Activated T-helper 17 cell treated with anti-CD3 and anti-CD28 coated beads, Interleukin-2, amount 50 U/mL, for 72 hours (primary cell): ENCODE results near the gene ELP6. TPM values are rescaled to one million over a fixed set of nuclear protein-coding genes. Genes with fewer than 3 reads are reported as not detected.
"Not testable (repeated sequence)": the region's sequence is repeated elsewhere in the genome, so short reads cannot be mapped to it uniquely, and the experiment has no call there.

Source experiments
- ATAC-seq: fragments of 150-1000 bp; cut with Tn5 transposase; replicated peaks from 2 replicates; pipeline ENCODE4 v1.10.0; 2021; ENCODE audit warnings: mild to moderate bottlenecking, moderate library complexity
- H3K27ac Mint-ChIP-seq: one replicate; pipeline ENCODE4 v1.8.0; 2022; ENCODE audit warnings: mixed read lengths
- H3K27me3 Mint-ChIP-seq: one replicate; pipeline ENCODE4 v1.8.0; 2022; ENCODE audit warnings: mixed read lengths
- H3K36me3 Mint-ChIP-seq: one replicate; pipeline ENCODE4 v1.8.0; 2022; ENCODE audit warnings: low read depth, mild to moderate bottlenecking, mixed read lengths
- H3K4me1 Mint-ChIP-seq: one replicate; pipeline ENCODE4 v1.8.0; 2022; ENCODE audit warnings: mixed read lengths
- H3K4me3 Mint-ChIP-seq: one replicate; pipeline ENCODE4 v1.8.0; 2022; ENCODE audit warnings: mild to moderate bottlenecking, mixed read lengths
- H3K9me3 Mint-ChIP-seq: one replicate; pipeline ENCODE4 v1.8.0; 2022; ENCODE audit warnings: mixed read lengths
- total RNA-seq, 2 donors: library from RNA; stranded (reverse); gene quantifications; one replicate each; pipeline ENCODE4 v1.2.3, GENCODE V29; 2022

ELP6 gene
- total RNA-seq, 2 donors from 2014 or later = 38.6 to 45.8 TPM

- H3K9me3 Mint-ChIP-seq = no peaks in the 10 kb centered on the region
- no peak for ATAC-seq
- no peak overlapping the region for H3K4me3 Mint-ChIP-seq
- H3K4me1 Mint-ChIP-seq = no peaks in the 10 kb centered on the region
- no peak overlapping the region for H3K27ac Mint-ChIP-seq
- no peaks in the 10 kb centered on the region for H3K27me3 Mint-ChIP-seq
- H3K36me3 Mint-ChIP-seq = peaks cover 37% of the 10 kb centered on the region
Observed at GRCh38 chr3:47491186-47491585, 22.3 kb downstream of the ELP6 start.

DNA sequence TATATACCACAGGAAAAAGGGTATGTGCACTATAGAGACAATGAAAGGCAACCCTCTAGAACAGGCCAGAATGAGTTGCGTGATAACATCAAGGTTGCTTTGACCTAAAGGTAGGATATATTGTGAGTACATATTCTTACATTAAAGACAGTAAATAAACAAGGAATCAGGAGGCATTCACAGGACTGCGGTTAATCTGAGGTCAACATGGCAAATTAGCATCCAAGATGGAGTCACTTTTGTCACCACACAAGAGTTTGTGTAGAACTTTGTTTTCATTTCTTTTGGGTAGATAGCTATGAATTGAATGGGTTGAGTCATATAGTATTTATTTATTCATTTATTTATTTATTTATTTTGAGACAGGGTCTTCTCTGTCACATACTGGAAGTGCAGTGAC lies 26.2 kb downstream of the ELP6 start:
- ATAC-seq = no peak
- H3K27me3 Mint-ChIP-seq = no peaks in the 10 kb centered on the region
- H3K27ac Mint-ChIP-seq = no peak overlapping the region
- H3K4me1 Mint-ChIP-seq = no peaks in the 10 kb centered on the region
- H3K9me3 Mint-ChIP-seq = no peaks in the 10 kb centered on the region
- no peak overlapping the region for H3K4me3 Mint-ChIP-seq
- peaks cover 21% of the 10 kb centered on the region for H3K36me3 Mint-ChIP-seq

GRCh38 chr3:47485812-47486211 lies 27.7 kb downstream of the ELP6 start:
- Mint-ChIP-seq H3K4me3 (no peak overlapping the region), H3K27me3 (no peaks in the 10 kb centered on the region), H3K9me3 (no peaks in the 10 kb centered on the region), H3K27ac (no peak overlapping the region), H3K36me3 (peaks cover 17% of the 10 kb centered on the region), H3K4me1 (no peaks in the 10 kb centered on the region)
- no peak for ATAC-seq

DNA sequence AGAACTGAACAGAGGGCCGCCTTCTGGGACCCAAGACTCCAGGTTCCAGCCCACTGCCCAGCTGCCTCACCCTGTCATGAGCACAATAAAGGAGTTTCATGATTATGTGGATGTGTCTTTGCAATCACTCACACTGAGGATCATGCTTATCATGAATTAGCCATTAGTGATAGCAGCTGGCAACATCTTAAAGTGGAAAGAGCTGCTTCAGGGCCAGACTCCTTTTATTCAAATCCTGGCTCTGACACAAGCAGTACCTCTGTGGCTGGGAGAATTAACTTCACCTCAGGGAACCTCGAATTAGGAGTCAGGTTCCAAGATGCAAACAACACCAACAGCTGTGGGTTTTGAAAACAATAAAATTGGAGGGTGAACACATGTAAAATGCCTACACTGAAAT lies 31.1 kb downstream of the ELP6 start:
- Mint-ChIP-seq H3K27ac (no peak overlapping the region), H3K9me3 (no peaks in the 10 kb centered on the region), H3K36me3 (no peaks in the 10 kb centered on the region), H3K27me3 (no peaks in the 10 kb centered on the region), H3K4me1 (no peaks in the 10 kb centered on the region), H3K4me3 (no peak overlapping the region)
- no peak for ATAC-seq

DNA sequence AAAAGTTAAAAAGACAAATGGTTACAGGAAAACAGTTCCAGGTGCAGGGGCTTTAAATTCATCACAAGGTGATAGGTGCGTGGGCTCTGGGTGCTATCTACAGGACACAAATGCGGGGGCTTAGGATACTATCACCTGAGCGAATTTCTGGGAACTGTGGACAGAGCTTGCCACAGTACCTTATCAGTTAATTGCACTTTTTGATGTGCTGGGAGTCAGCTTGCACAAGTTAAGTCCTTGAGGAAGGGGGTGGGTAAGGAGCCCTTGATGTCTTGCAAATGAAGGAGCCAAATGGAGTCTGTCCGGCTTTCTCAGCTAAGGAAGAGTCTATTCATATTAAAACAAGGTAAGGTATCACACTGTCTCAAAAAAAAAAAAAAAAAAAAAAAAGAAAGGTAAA lies 31.7 kb downstream of the ELP6 start:
- ATAC-seq, H3K9me3 Mint-ChIP-seq, H3K27ac Mint-ChIP-seq, H3K4me3 Mint-ChIP-seq, H3K4me1 Mint-ChIP-seq, H3K36me3 Mint-ChIP-seq, H3K27me3 Mint-ChIP-seq: not testable (repeated sequence)

DNA sequence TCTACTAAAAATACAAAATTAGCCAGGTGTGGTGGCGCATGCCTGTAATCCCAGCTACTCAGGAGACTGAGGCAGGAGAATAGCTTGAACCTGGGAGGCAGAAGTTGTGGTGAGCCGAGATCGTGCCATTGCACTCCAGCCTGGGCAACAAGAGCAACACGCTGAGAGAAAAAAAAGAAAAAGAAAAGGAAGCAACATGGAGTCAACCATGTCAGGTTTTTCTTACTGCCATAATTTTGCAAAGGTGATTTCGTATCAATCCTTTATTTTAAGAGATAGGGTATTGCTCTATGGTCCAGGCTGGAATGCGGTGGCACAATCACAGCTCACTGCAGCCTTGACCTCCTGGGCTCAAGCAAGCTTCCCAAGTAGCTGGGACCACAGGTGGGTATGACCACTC lies 33.2 kb downstream of the ELP6 start:
- ATAC-seq, H3K9me3 Mint-ChIP-seq, H3K4me3 Mint-ChIP-seq, H3K36me3 Mint-ChIP-seq, H3K4me1 Mint-ChIP-seq, H3K27me3 Mint-ChIP-seq, H3K27ac Mint-ChIP-seq: not testable (repeated sequence)

DNA sequence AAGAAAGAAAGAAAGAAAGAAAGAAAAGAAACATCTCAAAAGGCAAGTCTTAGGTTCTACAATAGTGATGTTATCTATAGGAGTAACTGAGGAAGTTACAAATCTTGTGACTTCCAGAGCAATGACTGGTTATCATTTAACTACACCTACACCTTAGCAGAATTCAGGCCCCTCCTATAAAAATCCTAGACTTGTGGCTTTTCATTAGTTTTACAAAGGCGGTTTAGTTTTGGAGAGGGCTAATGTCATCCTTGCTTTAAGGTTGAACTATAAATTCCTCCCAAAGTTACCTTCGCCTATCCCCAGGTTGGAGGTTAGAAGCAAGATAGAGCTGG lies 33.7 kb downstream of the ELP6 start:
- no peaks in the 10 kb centered on the region for H3K36me3 Mint-ChIP-seq
- peaks cover 5% of the 10 kb centered on the region for H3K4me1 Mint-ChIP-seq
- H3K27ac Mint-ChIP-seq = no peak overlapping the region
- H3K27me3 Mint-ChIP-seq = no peaks in the 10 kb centered on the region
- no peak for ATAC-seq
- H3K9me3 Mint-ChIP-seq = no peaks in the 10 kb centered on the region
- no peak overlapping the region for H3K4me3 Mint-ChIP-seq

- no peak for ATAC-seq
- Mint-ChIP-seq H3K4me3 (no peak overlapping the region), H3K4me1 (peaks cover 8% of the 10 kb centered on the region), H3K27me3 (no peaks in the 10 kb centered on the region), H3K27ac (peak overlapping the region; percentile 46), H3K9me3 (no peaks in the 10 kb centered on the region), H3K36me3 (no peaks in the 10 kb centered on the region)
Observed at GRCh38 chr3:47478022-47478421, 35.5 kb downstream of the ELP6 start.

DNA sequence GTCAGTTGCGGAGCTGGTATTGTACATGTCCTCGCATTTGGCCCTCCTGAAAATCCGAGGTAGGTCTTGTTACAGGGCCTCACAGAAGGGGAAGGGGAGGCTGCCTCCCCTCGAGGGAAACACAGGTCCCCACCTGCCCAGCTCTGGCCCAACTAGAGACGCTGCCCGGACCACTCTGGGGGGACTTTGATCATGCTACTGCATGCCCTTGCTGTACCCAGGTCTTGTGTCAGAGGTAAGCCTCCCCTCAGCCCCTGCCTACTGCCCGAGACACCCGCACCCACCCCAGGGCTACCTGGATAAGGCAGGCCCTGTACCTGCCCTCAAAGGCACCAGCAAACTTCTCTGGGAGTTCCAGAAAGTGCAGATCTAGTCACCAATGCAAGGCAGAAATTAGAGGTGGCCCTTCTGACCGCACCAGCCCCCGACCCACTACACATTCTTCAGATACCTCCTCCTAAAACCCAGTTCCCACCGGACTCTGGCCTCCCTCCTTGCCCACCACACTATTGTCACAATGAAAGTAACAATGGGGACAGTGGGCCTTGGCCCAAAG lies 36.8 kb downstream of the ELP6 start:
- Mint-ChIP-seq H3K4me1 (peaks cover 8% of the 10 kb centered on the region), H3K27ac (peak overlapping the region; percentile 91), H3K27me3 (no peaks in the 10 kb centered on the region), H3K9me3 (no peaks in the 10 kb centered on the region), H3K4me3 (peak overlapping the region; percentile 96), H3K36me3 (no peaks in the 10 kb centered on the region)
- no peak for ATAC-seq

DNA sequence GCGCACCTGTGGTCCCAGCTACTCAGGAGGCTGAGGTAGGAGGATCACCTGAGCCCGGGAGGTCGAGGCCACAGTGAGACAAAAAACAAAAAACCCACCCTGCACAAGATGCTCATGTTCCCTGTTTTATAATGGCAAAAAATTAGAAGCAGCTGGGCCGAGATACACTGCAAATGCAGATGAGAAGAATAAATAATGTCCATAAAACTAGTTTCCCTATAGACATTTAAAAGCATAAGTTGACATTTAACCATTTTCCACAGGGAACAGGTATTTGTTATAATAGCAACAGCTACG lies 37.2 kb downstream of the ELP6 start:
- H3K36me3 Mint-ChIP-seq = no peaks in the 10 kb centered on the region
- H3K27ac Mint-ChIP-seq = peak overlapping the region; percentile 91
- peaks cover 8% of the 10 kb centered on the region for H3K4me1 Mint-ChIP-seq
- peak overlapping the region; percentile 96 for H3K4me3 Mint-ChIP-seq
- no peak for ATAC-seq
- H3K9me3 Mint-ChIP-seq = no peaks in the 10 kb centered on the region
- no peaks in the 10 kb centered on the region for H3K27me3 Mint-ChIP-seq

DNA sequence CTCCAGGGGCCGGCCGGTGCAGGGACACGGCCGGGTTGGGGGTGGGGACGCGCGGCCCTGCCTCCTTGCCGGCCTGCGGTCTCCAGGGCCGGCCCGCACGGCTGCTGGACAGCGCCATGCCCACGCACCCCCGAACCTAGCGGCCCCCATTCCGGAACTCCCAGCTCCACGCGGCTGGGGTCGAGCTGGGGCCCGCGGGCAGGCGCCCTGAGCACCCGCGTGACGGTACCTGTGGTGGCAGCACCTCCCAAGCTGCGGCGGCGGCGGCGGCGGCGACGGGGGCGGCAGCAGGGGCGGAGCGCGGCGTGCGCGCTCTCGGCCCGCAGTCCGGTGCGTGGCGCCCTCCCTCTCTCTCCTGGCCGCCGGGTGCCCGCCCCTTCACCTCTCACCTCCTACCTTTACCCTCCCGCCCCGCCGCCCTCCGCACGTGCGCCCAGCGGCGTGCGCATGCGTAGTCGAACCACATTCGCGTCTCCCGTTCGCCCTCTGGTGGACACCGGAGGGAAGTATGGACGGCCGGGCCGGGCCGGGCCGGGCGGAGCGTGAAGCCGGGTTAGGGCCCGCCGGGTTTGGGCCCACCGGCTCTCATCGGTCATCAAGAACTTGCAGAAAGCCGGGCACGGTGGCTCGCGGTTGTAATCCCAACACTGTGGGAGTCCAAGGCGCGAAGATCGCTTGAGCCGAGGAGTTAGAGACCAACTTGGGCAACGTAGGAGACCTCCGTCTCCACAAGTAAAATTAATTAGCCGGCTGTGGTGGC lies 37.8 kb downstream of the ELP6 start, which contains the start of gene SCAP:
SCAP (minus strand) TSS at position 372 of the 760 bp plus-strand sequence. CDS start 32,948 bp downstream, outside the sequence.
- no peaks in the 10 kb centered on the region for H3K9me3 Mint-ChIP-seq
- peaks cover 8% of the 10 kb centered on the region for H3K4me1 Mint-ChIP-seq
- no peaks in the 10 kb centered on the region for H3K36me3 Mint-ChIP-seq
- peak within 1 kb of the TSS; percentile 91 for H3K27ac Mint-ChIP-seq
- no peaks in the 10 kb centered on the region for H3K27me3 Mint-ChIP-seq
- ATAC-seq = peak; percentile 94
- peak within 1 kb of the TSS; percentile 96 for H3K4me3 Mint-ChIP-seq

DNA sequence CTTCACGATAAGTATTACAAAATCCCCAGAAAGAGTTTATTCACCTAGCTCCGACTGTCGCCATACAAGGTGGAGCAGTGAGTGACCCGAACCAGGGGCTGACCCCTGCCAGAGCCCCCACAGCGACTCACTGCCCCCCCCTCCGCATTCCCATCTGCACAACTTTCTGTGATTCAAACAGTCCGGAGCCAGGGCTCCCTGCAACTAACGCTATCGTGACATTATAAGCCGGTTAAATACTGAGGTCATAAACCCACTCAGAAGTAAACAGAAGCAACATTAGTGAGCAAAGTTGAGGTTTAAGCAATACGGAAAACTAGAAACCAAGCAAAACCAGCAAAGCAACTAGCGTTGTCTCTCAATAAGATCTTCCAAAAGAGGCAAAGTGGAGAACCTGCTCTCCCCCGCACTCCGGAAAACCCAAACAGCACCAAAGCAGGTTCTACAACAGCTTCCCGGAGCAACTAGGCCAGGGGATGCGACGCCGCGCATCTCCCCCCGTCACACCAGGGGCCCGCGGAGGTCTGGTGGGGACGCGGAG lies 38.4 kb downstream of the ELP6 start:
- ATAC-seq = peak; percentile 44
- H3K36me3 Mint-ChIP-seq = no peaks in the 10 kb centered on the region
- no peaks in the 10 kb centered on the region for H3K9me3 Mint-ChIP-seq
- H3K27ac Mint-ChIP-seq = peak overlapping the region; percentile 91
- peak overlapping the region; percentile 96 for H3K4me3 Mint-ChIP-seq
- peaks cover 10% of the 10 kb centered on the region for H3K4me1 Mint-ChIP-seq
- H3K27me3 Mint-ChIP-seq = no peaks in the 10 kb centered on the region

DNA sequence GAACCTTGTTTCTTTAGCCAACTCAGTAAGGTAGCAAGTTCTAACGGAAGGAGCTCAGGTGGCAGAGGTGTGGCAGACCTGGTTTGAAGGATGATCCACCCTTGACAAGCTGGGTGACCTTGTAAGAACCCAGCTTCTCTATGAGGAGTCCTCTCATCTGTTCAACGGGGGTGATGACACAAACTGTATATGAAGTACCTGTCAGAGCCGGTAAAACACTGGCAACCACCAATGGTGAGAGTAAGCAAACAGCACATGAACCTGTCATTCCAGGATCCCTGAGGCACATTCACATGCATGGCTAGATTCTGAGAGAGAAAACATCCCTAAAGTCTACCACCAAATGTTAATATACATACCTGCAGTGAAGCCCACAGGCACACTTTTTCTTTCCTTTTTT lies 40.1 kb downstream of the ELP6 start:
- ATAC-seq = no peak
- Mint-ChIP-seq H3K36me3 (no peaks in the 10 kb centered on the region), H3K27me3 (no peaks in the 10 kb centered on the region), H3K4me1 (peaks cover 12% of the 10 kb centered on the region), H3K9me3 (no peaks in the 10 kb centered on the region), H3K4me3 (peak overlapping the region; percentile 96), H3K27ac (no peak overlapping the region)

- H3K27me3 Mint-ChIP-seq = no peaks in the 10 kb centered on the region
- H3K9me3 Mint-ChIP-seq = peaks cover 5% of the 10 kb centered on the region
- H3K36me3 Mint-ChIP-seq = peaks cover 22% of the 10 kb centered on the region
- H3K4me1 Mint-ChIP-seq = peaks cover 13% of the 10 kb centered on the region
- ATAC-seq = no peak
- H3K27ac Mint-ChIP-seq = no peak overlapping the region
- H3K4me3 Mint-ChIP-seq = no peak overlapping the region
Observed at GRCh38 chr3:47469616-47470015, 43.9 kb downstream of the ELP6 start.

- peaks cover 26% of the 10 kb centered on the region for H3K36me3 Mint-ChIP-seq
- ATAC-seq, H3K27ac Mint-ChIP-seq, H3K27me3 Mint-ChIP-seq, H3K4me3 Mint-ChIP-seq, H3K9me3 Mint-ChIP-seq: not testable (repeated sequence)
- H3K4me1 Mint-ChIP-seq = peaks cover 12% of the 10 kb centered on the region
Observed at GRCh38 chr3:47468315-47468714, 45.2 kb downstream of the ELP6 start.
